Measurements from ENCODE around the gene INPP5A.

GRCh38 chr10:132510174-132510611 lies 27.4 kb upstream of the INPP5A start:
- TF ChIP-seq CTCF (conservative IDR thresholded peaks at IDR 0.05; ENCODE audit: low read depth, low read length) (no peak), EZH2 (IDR thresholded peaks at IDR 0.05; ENCODE audit: low read length, unreplicated experiment) (no peak)

Measured in PC-3 (cell line).